ENCODE results near the gene FKRP. TPM values are rescaled to one million over a fixed set of nuclear protein-coding genes. Genes with fewer than 3 reads are reported as not detected.
A peak's percentile ranks its signal among the peaks of the same experiment; 100 is the strongest.
"Not testable (repeated sequence)": the region's sequence is repeated elsewhere in the genome, so short reads cannot be mapped to it uniquely, and the experiment has no call there.

Gene FKRP
- total RNA-seq, 3 donors from 2014 or later, result 26.0 to 31.2 (median 28.9) TPM

- DNase-seq (peak; percentile 56), ATAC-seq (peak; percentile 74 to 81)
- no peak overlapping the region for H3K4me3 Mint-ChIP-seq
- no peaks in the 10 kb centered on the region for H3K27me3 Mint-ChIP-seq (ENCODE audit: low read depth)
- H3K9me3 Mint-ChIP-seq, result no peaks in the 10 kb centered on the region
- H3K36me3 Mint-ChIP-seq (ENCODE audit: insufficient read depth), result peaks cover 4% of the 10 kb centered on the region
- H3K4me1 Mint-ChIP-seq (ENCODE audit: low read depth), result peaks cover 8% of the 10 kb centered on the region
Observed at GRCh38 chr19:46753420-46754155, 7.7 kb downstream of the FKRP start.

GRCh38 chr19:46755077-46755852 lies 9.4 kb downstream of the FKRP start:
- no peak for ATAC-seq
- no peak overlapping the region for H3K4me3 Mint-ChIP-seq
- H3K27me3 Mint-ChIP-seq (ENCODE audit: low read depth), result no peaks in the 10 kb centered on the region
- peaks cover 7% of the 10 kb centered on the region for H3K4me1 Mint-ChIP-seq (ENCODE audit: low read depth)
- peaks cover 6% of the 10 kb centered on the region for H3K36me3 Mint-ChIP-seq (ENCODE audit: insufficient read depth)
- DNase-seq, result no peak
- no peaks in the 10 kb centered on the region for H3K9me3 Mint-ChIP-seq

DNA sequence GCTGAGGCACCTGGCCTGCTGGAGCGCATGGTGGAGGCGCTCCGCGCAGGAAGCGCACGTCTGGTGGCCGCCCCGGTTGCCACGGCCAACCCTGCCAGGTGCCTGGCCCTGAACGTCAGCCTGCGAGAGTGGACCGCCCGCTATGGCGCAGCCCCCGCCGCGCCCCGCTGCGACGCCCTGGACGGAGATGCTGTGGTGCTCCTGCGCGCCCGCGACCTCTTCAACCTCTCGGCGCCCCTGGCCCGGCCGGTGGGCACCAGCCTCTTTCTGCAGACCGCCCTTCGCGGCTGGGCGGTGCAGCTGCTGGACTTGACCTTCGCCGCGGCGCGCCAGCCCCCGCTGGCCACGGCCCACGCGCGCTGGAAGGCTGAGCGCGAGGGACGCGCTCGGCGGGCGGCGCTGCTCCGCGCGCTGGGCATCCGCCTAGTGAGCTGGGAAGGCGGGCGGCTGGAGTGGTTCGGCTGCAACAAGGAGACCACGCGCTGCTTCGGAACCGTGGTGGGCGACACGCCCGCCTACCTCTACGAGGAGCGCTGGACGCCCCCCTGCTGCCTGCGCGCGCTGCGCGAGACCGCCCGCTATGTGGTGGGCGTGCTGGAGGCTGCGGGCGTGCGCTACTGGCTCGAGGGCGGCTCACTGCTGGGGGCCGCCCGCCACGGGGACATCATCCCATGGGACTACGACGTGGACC lies 10.1 kb downstream of the FKRP start:
- peaks cover 7% of the 10 kb centered on the region for H3K4me1 Mint-ChIP-seq (ENCODE audit: low read depth)
- no peak for ATAC-seq
- H3K36me3 Mint-ChIP-seq (ENCODE audit: insufficient read depth), result peaks cover 6% of the 10 kb centered on the region
- DNase-seq, result no peak
- no peaks in the 10 kb centered on the region for H3K27me3 Mint-ChIP-seq (ENCODE audit: low read depth)
- H3K4me3 Mint-ChIP-seq, result no peak overlapping the region
- H3K9me3 Mint-ChIP-seq, result no peaks in the 10 kb centered on the region

- peaks cover 6% of the 10 kb centered on the region for H3K36me3 Mint-ChIP-seq (ENCODE audit: insufficient read depth)
- no peak overlapping the region for H3K4me3 Mint-ChIP-seq
- peaks cover 7% of the 10 kb centered on the region for H3K4me1 Mint-ChIP-seq (ENCODE audit: low read depth)
- DNase-seq, result no peak
- no peaks in the 10 kb centered on the region for H3K27me3 Mint-ChIP-seq (ENCODE audit: low read depth)
- no peaks in the 10 kb centered on the region for H3K9me3 Mint-ChIP-seq
- ATAC-seq, result no peak
Observed at GRCh38 chr19:46756544-46756888, 10.7 kb downstream of the FKRP start.

DNA sequence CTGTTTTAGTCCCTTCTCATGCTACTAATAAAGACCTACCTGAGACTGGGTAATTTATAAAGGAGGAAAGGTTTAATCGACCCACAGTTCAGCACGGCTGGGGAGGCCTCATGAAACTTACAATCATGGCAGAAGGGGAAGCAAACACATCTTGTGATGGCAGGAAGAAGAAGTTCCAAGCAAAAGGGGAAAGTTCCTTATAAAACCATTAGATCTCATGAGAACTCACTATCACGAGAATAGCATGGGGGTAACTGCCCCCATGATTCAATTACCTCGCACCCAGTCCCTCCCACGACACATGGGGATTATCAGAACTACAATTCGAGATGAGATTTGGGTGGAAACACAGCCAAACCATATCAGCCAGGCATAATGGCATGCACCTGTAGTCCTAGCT lies 13.3 kb downstream of the FKRP start:
- Mint-ChIP-seq H3K4me3 (no peak overlapping the region), H3K9me3 (no peaks in the 10 kb centered on the region), H3K36me3 (ENCODE audit: insufficient read depth) (peaks cover 6% of the 10 kb centered on the region), H3K4me1 (ENCODE audit: low read depth) (peaks cover 3% of the 10 kb centered on the region), H3K27me3 (ENCODE audit: low read depth) (no peaks in the 10 kb centered on the region)
- ATAC-seq (no peak), DNase-seq (no peak)

- peaks cover 5% of the 10 kb centered on the region for H3K36me3 Mint-ChIP-seq (ENCODE audit: insufficient read depth)
- ATAC-seq (no peak), DNase-seq (no peak)
- H3K4me1 Mint-ChIP-seq (ENCODE audit: low read depth), result peaks cover 3% of the 10 kb centered on the region
- H3K27me3 Mint-ChIP-seq (ENCODE audit: low read depth), result no peaks in the 10 kb centered on the region
- H3K4me3 Mint-ChIP-seq, result no peak overlapping the region
- no peaks in the 10 kb centered on the region for H3K9me3 Mint-ChIP-seq
Observed at GRCh38 chr19:46759817-46760333, 14.0 kb downstream of the FKRP start.

- ATAC-seq (no peak), DNase-seq (no peak)
- no peak overlapping the region for H3K4me3 Mint-ChIP-seq
- H3K36me3 Mint-ChIP-seq (ENCODE audit: insufficient read depth), result peaks cover 3% of the 10 kb centered on the region
- no peaks in the 10 kb centered on the region for H3K27me3 Mint-ChIP-seq (ENCODE audit: low read depth)
- peaks cover 3% of the 10 kb centered on the region for H3K4me1 Mint-ChIP-seq (ENCODE audit: low read depth)
- H3K9me3 Mint-ChIP-seq, result no peaks in the 10 kb centered on the region
Observed at GRCh38 chr19:46760363-46760762, 14.5 kb downstream of the FKRP start.

- not testable (repeated sequence) for H3K9me3 Mint-ChIP-seq, H3K4me3 Mint-ChIP-seq, ATAC-seq
Observed at GRCh38 chr19:46760897-46761296, 15.0 kb downstream of the FKRP start.

DNA sequence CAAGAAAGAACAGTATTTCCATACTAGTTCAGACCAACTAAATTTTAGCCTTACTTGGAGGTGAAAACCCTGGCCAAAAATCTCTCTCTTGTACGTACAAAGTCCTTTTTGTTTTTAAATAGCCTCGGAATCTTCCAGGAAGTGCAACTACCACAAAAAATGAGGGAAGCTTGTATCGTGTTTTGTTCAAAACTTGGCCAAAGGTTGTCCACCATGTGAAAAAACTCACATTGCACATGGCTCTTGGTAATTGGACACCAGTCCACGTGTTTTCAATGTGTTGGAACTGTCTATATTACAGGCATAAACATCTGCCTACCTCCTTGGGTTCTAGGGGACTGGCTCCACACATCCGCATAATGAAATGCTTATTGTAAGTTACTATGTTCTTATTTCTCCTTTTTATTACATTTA lies 15.6 kb downstream of the FKRP start:
- no peak for ATAC-seq
- no peaks in the 10 kb centered on the region for H3K9me3 Mint-ChIP-seq

More at GRCh38 chr19:46760897-46761296, 15.0 kb downstream of the FKRP start:
- DNase-seq; H3K36me3 Mint-ChIP-seq (ENCODE audit: insufficient read depth); H3K4me1 Mint-ChIP-seq (ENCODE audit: low read depth); H3K27me3 Mint-ChIP-seq (ENCODE audit: low read depth): not testable (repeated sequence)

DNA sequence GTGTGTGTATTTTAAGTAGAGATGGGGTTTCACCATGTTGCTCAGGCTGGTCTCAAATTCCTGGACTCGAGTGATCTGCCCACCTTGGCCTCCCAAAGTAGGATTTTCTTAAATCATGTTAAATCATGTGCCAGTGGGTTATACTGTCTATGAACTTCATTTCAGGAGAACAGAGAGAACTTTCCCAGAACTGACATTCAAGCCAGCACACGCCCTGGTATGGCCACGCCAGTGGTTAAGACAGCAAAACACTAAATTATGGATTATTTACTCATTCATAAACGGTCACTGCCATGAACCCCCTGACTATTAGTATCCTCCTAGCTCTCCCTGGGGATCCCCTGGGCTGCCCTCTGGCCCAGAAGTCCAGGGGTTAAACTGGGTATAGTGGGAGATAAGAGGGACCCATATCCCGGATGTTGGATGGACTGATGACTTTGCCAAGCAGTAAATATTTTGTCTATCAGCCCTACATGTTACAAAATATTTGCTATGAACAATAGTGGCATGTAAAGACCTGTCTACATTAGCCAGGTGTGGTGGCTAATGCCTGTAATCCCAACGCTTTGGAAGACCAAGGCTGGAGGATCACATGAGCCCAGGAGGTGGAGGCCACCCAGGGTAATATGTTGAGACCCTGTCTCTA lies 16.5 kb downstream of the FKRP start:
- H3K36me3 Mint-ChIP-seq (ENCODE audit: insufficient read depth), result peaks cover 2% of the 10 kb centered on the region
- no peak for ATAC-seq
- H3K27me3 Mint-ChIP-seq (ENCODE audit: low read depth), result no peaks in the 10 kb centered on the region
- no peaks in the 10 kb centered on the region for H3K9me3 Mint-ChIP-seq
- no peak overlapping the region for H3K4me3 Mint-ChIP-seq
- peaks cover 3% of the 10 kb centered on the region for H3K4me1 Mint-ChIP-seq (ENCODE audit: low read depth)
- no peak for DNase-seq

More for the DNA sequence above, 15.6 kb downstream of the FKRP start:
- H3K4me1 Mint-ChIP-seq (ENCODE audit: low read depth), result peaks cover 3% of the 10 kb centered on the region
- DNase-seq, result no peak
- peaks cover 2% of the 10 kb centered on the region for H3K36me3 Mint-ChIP-seq (ENCODE audit: insufficient read depth)
- H3K4me3 Mint-ChIP-seq, result no peak overlapping the region
- no peaks in the 10 kb centered on the region for H3K27me3 Mint-ChIP-seq (ENCODE audit: low read depth)

DNA sequence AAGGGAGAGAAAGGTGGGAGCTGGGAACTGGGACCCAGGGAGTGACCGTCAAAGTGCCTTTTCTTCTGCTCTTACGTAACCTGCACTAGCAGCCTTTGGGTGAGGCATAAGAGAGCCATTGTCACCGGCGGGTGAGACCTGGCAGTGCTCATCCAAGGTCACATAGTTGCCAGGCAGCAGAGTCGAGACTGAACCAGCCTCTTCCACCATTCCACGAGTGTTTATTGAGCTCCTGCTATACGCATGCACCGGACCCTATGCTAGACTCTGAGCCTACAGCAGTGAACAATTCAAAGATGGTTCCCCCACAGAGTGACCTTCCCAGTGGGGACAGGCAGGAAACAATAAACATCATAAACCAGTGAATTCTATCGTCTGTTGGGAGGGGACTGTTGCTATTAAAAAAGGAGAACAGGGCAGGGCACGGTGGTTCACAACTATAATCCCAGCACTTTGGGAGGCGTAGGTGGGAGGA lies 19.0 kb downstream of the FKRP start:
- no peaks in the 10 kb centered on the region for H3K4me1 Mint-ChIP-seq (ENCODE audit: low read depth)

GRCh38 chr19:46766569-46767317 lies 20.9 kb downstream of the FKRP start:
- peak; percentile 85 to 89 for ATAC-seq
- Mint-ChIP-seq H3K4me1 (ENCODE audit: low read depth) (no peaks in the 10 kb centered on the region), H3K9me3 (no peaks in the 10 kb centered on the region), H3K27me3 (ENCODE audit: low read depth) (no peaks in the 10 kb centered on the region), H3K36me3 (ENCODE audit: insufficient read depth) (no peaks in the 10 kb centered on the region), H3K4me3 (no peak overlapping the region)
- DNase-seq, result peak; percentile 54

More for the DNA sequence above, 19.0 kb downstream of the FKRP start:
- Mint-ChIP-seq H3K9me3 (no peaks in the 10 kb centered on the region), H3K36me3 (ENCODE audit: insufficient read depth) (no peaks in the 10 kb centered on the region), H3K4me3 (no peak overlapping the region), H3K27me3 (ENCODE audit: low read depth) (no peaks in the 10 kb centered on the region)
- ATAC-seq (no peak), DNase-seq (no peak)

DNA sequence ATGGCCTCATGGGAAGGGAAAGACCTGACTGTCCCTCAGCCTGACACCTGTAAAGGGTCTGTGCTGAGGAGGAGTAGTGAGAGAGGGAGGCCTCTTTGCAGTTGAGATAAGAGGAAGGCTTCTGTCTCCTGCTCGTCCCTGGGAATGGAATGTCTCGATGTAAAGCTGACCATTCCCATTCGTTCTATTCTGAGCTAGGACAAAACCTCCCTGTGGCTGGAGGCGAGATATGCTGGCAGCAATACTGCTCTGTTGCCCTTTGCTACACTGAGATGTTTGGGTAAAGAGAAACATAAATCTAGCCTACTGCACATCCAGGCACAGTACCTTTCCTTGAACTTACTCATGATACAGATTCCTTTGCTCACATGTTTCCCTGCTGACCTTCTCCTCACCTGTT lies 22.9 kb downstream of the FKRP start:
- DNase-seq; H3K4me3 Mint-ChIP-seq; H3K9me3 Mint-ChIP-seq; H3K4me1 Mint-ChIP-seq (ENCODE audit: low read depth); H3K27me3 Mint-ChIP-seq (ENCODE audit: low read depth); H3K36me3 Mint-ChIP-seq (ENCODE audit: insufficient read depth); ATAC-seq: not testable (repeated sequence)

Measured in activated T-cell treated with anti-CD3 and anti-CD28 coated beads, Interleukin-2, amount 50 U/mL, for 4 hours (primary cell).